Urinary bladder (tissue), 4 donors: Measurements from ENCODE around the gene NABP1. TPM values are rescaled to one million over a fixed set of nuclear protein-coding genes. Genes with fewer than 3 reads are reported as not detected.

ENCODE experiments used
- DNase-seq: peaks from one replicate; pipeline ENCODE4 v3.0.0-alpha.2; 2015; ENCODE audit errors: extremely low spot score
- H3K27ac ChIP-seq: one replicate; pipeline ENCODE4 v1.5.1; 2013; ENCODE audit warnings: low read depth, mild to moderate bottlenecking, moderate library complexity
- H3K36me3 ChIP-seq: one replicate; pipeline ENCODE4 v1.6.1; 2013; ENCODE audit warnings: mild to moderate bottlenecking, moderate library complexity; ENCODE audit not compliant: insufficient read depth
- H3K4me1 ChIP-seq: one replicate; pipeline ENCODE4 v1.6.1; 2013; ENCODE audit warnings: mild to moderate bottlenecking, moderate library complexity; ENCODE audit not compliant: insufficient read depth
- H3K4me3 ChIP-seq: one replicate; pipeline ENCODE4 v1.5.1; 2013; ENCODE audit warnings: low read depth, low read length
- WGBS: extraction: QIAGEN DNeasy Blood & Tissue Kit; methylation state at CpG from one replicate; pipeline ENCODE4 v1.1.7; 2013; 5-methylcytosine and 5-hydroxymethylcytosine counted together
- polyA plus RNA-seq: library from polyadenylated mRNA; stranded (reverse); fragments of 200-250 nt; gene quantifications from one replicate; pipeline ENCODE4 v1.2.3, GENCODE V29; 2013
- total RNA-seq: library from RNA; depleted of rRNA; stranded (reverse); fragments of >200 nt; gene quantifications from one replicate; pipeline ENCODE4 v1.2.3, GENCODE V29; 2014
- donor health status: healthy with polysubstance abuse.
- donor health status: healthy.

Gene NABP1, protein sequence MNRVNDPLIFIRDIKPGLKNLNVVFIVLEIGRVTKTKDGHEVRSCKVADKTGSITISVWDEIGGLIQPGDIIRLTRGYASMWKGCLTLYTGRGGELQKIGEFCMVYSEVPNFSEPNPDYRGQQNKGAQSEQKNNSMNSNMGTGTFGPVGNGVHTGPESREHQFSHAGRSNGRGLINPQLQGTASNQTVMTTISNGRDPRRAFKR
- 30.2 TPM for total RNA-seq
- 10.8 TPM for polyA plus RNA-seq

DNA sequence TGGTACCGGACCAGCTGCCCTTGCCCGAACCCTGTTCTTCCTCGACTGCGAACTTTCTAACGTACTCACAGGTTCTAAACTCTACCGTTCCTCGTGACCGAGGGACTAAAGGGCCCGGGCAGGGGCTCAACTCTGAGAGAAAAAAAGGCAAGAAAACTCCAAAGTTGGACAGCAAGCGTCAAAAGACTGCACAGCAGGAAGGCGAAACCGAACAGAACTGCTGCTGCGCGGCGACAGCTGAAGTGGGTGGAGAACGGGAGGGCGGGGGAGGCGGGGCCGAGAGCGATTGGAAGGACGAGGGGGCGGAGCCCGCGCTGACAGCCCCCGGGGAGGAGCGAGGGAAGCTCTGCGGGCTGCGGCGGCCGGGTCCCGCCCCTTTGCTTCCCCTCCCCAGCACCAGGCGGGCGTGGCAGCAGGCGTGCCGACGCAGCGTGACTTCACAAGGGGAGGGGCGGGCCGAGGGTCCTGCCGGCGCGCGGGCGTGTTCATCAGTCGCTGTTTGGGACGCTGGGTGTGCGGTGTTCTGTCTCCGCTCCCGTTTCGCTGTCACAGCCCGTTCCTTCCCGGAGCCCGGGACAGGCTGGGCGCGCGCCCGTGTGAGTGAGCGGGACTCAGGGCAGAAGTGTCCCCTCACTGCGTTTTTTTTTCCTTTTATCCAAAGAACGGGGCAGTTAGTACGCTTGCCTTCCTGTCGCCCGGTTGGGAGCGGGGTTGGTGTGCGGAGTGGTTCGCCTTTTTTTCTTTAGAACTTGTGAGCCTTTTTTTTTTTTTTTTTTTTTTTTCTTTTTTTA, at the start of gene NABP1:
NABP1 (plus strand) TSS at position 491 of the 791 bp plus-strand sequence. CDS start 479 bp downstream, outside the sequence.
- peaks cover under 1% of the 10 kb centered on the region for H3K36me3 ChIP-seq
- peak within 1 kb of the TSS; percentile 61 for H3K4me3 ChIP-seq
- H3K4me1 ChIP-seq: no peaks in the 10 kb centered on the region
- peak within 1 kb of the TSS; percentile 87 for H3K27ac ChIP-seq
- DNase-seq: peak; percentile 89
- WGBS: under 1% methylated on average over 63 of the region's 66 CpGs

DNA sequence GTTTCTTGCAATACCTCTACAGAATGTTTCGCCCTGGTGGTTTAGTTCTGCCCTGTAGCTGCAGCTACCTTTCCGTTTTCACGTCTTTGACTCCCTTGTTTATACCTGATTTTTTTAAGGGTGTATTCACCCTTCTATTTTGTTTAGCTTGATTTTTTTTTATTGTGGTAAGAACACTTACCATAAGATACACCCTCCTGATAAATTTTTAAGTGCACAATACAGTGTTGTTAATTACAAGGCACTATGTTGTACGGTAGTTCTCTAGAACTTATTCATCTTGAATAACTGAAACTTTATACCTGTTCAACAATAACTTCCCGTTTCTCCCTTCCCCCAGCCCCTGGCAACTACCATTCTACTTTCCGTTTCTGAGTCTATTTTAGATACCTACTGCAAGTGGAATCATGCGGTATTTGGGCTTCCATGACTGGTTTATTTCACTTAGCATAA, 48.9 kb upstream of the NABP1 start:
- H3K4me1 ChIP-seq: no peaks in the 10 kb centered on the region
- no peak overlapping the region for H3K27ac ChIP-seq
- DNase-seq: no peak
- no peak overlapping the region for H3K4me3 ChIP-seq
- no peaks in the 10 kb centered on the region for H3K36me3 ChIP-seq
- 87% methylated on average over 7 of the region's 7 CpGs for WGBS

DNA sequence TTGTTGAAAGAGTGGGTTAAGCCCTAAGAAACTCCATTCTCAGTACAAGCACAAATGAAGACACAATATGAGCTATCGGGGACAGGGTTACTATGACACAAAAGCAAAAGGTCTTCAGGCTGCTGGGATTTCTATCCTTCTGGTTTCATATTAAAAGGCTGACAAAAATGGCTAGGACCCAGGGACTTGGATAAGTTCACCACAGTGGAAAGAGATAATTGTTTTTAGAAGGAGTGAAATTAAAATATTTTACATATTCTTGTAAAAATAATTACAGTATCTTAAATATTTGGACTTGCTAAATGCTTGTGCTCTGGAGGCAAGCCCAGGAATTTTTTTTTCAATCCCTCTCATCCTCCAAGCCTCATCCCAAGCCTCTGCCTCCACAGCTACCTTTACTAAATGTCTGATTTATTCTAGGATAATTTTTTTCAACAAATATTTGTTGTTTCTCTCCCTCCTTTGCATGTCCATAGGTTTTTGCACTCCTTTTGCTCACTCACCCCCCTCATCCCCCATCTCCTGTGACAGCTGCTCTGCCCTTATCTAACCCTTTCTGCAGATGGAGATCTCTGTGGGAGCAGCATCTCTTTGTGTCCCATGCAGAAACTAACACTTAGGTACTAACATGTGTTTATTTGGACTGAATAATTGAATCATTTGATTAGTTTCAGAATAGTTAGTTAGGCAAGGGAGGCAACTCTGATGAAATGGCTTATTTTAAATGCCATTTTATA, 47.8 kb upstream of the NABP1 start:
- Histone ChIP-seq H3K36me3 (no peaks in the 10 kb centered on the region), H3K4me1 (no peaks in the 10 kb centered on the region), H3K4me3 (no peak overlapping the region), H3K27ac (no peak overlapping the region)
- no peak for DNase-seq
- 68% methylated on average over 1 of the region's 1 CpG for WGBS

DNA sequence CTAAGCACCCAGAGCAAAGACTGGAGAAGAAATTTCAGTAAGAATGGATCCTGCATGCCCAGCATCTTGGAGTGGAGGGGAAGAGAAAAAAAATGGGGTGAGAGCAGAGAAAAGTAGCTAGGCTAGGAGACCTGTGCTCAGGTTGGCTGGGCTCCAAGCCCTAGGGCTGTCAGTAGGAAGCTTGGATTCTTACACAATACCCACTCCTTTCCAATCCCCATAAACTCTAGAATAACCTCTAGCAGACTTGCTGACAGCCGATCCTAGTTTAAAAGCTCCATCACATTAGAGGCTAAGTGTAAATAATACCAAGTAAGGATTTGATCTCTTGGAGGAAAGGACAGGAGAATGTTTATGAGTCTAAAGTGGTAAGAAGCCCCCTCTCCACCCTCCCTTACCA, 46.2 kb upstream of the NABP1 start:
- Histone ChIP-seq H3K4me1 (no peaks in the 10 kb centered on the region), H3K4me3 (no peak overlapping the region), H3K27ac (no peak overlapping the region), H3K36me3 (no peaks in the 10 kb centered on the region)
- no peak for DNase-seq
- WGBS: 14% methylated on average over 1 of the region's 1 CpG

DNA sequence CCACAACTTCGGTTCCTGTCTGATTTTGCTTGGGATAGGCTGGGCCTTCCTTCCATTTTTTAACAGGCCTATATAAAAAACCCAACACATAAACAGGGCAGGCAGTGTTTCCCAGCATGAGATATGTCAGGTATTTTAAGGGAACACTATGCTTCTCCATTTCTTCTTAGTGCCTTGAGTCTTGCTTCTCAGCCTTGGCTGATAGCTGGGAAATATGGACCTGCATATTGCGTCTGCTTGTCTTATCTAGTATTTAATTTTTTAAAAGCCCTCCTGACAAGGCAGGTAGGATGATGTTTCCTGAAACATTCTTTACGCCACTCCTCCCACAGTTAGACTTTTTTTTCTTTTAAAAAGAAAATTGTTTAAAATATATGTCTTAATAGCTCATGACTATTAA, 45.5 kb upstream of the NABP1 start:
- H3K27ac ChIP-seq: no peak overlapping the region
- 82% methylated on average over 3 of the region's 3 CpGs for WGBS
- no peak for DNase-seq
- H3K4me3 ChIP-seq: no peak overlapping the region
- no peaks in the 10 kb centered on the region for H3K4me1 ChIP-seq
- H3K36me3 ChIP-seq: no peaks in the 10 kb centered on the region

DNA sequence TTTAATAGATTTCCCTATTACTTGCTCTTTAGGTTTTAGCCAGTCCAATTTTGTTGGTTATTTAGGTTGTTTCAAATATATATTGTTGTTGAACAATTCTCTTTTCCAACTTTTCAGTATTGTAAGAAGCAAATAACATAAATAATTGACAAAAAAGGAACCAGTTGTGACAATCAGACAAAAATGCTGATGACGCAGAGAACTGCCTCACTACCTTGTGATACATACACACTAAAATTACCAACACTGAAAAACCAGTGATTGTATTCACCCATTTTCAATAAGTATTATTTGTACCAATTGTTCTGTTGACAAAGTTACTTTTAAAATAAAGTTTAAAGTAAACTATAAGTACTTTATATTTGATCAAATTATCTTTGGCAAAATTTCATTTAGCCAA, 43.1 kb upstream of the NABP1 start:
- H3K27ac ChIP-seq: no peak overlapping the region
- H3K4me3 ChIP-seq: no peak overlapping the region
- DNase-seq: no peak
- H3K4me1 ChIP-seq: no peaks in the 10 kb centered on the region
- WGBS: 99% methylated on average over 1 of the region's 1 CpG
- H3K36me3 ChIP-seq: no peaks in the 10 kb centered on the region

DNA sequence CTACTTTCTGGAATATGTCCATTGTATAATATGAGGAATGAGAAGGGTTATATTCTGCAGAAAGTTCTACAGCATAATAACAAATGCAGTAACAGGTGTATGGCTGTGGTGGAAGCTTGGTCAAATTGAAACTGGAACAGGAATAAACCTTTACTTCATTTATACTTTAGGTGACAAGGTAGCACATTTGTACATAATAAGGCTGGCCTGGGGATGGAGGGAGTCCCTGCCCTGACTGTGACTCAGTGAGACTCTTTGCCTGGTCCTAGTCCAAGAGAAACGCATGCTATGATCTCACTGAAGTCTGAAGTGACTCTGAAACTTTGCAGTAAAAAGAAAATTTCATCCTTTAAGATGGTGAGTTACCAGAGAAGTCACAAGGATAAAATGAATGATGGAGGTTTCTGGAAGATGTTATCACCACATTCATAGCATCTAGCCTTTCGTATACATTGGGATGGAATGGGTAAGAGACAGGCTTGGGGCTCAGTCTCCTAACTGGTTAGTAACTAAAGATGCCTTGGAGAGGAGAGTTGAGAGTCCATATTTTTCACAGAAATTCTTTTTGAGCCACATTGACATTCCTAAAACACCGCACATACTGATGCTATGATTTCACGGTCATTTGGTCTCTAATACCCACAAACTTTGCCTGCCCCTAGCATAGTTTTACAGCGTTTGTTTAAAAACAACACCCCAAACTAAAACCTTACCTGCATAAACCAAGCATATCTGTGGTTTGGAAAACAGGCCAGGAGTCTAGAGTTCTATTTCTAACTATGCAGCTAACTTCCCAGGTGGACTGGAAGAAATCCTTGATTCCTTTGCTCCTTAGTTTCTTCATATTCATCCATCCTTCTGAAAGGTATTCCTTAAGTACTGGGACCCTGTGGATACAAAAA, 42.4 kb upstream of the NABP1 start:
- peak overlapping the region; percentile 10 for H3K27ac ChIP-seq
- 62% methylated on average over 5 of the region's 5 CpGs for WGBS

DNA sequence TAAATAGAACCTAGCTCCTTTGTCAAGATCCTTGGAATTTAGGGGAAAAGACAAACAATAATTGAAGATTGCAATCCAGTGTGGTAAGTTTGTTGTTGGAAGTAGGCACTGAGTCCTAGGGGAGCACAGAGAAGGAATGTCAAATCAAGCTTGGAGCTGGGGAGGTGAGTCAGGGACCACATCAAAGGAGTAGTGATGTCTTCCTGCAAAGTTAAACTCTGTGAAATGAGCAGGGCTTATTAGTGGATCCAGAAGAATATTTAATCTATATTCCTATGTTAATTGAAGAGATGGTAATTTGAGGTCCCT, 41.7 kb upstream of the NABP1 start:
- Histone ChIP-seq H3K27ac (no peak overlapping the region), H3K36me3 (no peaks in the 10 kb centered on the region), H3K4me3 (no peak overlapping the region), H3K4me1 (no peaks in the 10 kb centered on the region)
- DNase-seq: no peak

More for the DNA sequence above, 42.4 kb upstream of the NABP1 start:
- Histone ChIP-seq H3K4me1 (no peaks in the 10 kb centered on the region), H3K36me3 (no peaks in the 10 kb centered on the region), H3K4me3 (no peak overlapping the region)
- no peak for DNase-seq

DNA sequence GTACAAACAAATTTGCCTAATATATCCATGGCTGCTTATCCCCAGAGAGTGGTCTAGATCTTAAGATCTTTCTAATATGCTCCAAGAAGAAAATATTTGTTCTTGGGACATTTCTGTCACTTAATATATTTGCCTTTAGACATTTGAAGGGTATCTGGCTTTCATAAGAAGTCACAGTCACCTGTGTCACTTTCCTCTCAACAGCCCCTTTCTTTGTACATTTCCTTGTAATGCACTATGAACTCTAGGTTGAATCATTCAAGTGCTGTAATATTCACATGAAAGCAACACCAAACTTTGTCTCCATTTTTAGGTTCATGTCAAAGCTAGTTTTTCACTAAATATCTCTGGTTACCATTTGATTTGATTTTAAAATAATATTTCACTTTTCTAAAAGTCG, 41.4 kb upstream of the NABP1 start:
- H3K4me1 ChIP-seq: no peaks in the 10 kb centered on the region
- H3K4me3 ChIP-seq: no peak overlapping the region
- no peak overlapping the region for H3K27ac ChIP-seq
- H3K36me3 ChIP-seq: no peaks in the 10 kb centered on the region
- DNase-seq: no peak
- WGBS: 97% methylated on average over 1 of the region's 1 CpG

DNA sequence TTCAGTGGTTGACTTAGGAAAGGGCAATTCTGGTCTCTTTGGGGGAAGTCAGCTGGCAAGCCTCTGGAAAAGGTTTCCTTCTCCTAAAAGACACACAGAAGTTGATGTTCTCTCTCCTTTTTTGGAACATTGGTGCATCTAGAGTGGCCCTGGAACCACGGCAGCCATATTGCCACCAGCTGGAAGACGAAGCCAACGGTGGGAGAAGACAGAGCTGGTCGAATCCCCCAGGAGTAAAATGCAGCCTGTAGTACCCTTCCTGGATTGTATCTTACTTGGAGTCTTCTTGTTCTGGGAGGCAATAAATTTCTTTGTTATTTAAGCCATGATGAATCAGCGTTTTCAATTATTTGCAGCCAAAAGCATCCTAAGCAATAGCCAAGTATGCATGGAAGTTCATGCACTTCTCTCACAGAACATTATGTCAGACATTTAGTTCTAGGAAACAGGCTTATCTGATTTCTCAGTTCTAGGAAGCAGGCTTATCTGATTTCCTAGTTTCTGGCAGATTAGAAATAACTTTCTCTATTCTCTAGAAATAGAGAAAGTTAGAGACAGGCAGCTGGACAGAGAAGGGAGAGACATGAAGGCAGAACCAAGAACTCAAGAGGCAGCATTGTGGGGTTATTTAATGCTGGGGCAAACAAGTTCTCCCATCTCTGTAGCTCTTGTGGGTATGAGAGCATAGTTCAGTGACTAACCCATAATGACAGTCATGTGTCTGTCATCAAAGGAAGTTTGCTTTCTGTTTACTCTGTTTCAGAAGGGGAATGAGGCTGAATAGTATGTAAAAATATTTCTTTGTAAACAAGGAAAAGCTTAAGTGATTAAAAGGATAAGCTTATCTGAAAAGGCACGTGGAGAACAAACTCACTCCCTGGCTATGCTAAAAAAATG, 40.5 kb upstream of the NABP1 start:
- no peaks in the 10 kb centered on the region for H3K36me3 ChIP-seq
- H3K4me3 ChIP-seq: no peak overlapping the region
- 62% methylated on average over 6 of the region's 6 CpGs for WGBS
- no peak for DNase-seq
- H3K27ac ChIP-seq: no peak overlapping the region
- no peaks in the 10 kb centered on the region for H3K4me1 ChIP-seq

DNA sequence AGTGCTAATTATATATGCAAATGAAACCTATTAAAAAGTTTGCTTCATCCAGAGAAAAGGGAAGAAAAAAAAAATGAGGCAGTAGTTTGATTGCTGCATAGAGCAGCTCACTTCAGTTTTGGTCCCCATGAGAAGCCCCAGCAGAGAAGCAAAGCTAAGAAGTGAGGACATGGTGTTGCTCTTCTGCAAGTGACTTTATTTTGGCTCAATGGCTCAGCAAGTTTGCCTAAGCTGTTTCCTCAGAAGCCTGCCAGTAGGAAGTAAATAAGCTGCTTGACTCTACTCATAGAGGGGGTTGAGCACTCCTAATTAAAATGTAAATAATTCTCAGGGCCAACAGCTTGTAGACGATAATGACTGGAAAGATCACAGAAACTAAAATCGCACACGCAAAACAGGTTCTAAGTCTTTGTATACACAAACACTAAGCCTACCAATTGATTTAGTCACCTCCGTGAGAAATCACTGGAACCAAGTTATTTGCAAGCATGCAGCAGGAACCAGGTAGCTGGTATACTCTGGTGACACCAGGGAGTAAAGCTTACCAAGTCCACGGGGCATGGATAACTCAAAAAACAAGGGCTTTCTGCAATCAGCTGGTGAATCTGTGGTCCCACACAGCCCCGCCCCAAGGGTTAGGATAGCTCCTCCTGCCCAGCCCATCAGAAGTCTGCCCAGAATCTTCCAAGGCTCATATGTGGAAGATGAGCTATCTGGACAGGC, 39.7 kb upstream of the NABP1 start:
- DNase-seq: no peak
- no peak overlapping the region for H3K4me3 ChIP-seq
- peak overlapping the region; percentile 48 for H3K27ac ChIP-seq
- no peaks in the 10 kb centered on the region for H3K4me1 ChIP-seq
- no peaks in the 10 kb centered on the region for H3K36me3 ChIP-seq
- 52% methylated on average over 6 of the region's 6 CpGs for WGBS

DNA sequence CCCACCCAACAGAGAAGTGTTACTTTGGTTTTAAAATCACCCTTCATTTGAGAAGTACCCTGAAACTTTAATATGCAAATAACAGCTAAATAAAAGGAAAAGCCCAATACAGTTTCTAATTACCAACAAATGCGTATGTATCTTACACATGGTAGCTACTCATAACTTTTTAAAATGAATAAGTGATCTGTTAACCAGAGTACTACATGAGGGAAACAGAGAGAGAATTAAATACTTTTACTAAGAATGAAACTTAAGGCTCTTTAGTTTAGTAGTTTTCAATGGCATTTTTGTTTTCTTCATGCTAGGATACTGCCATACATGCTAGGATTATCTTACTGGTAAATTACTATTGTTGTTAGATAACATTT, 39.1 kb upstream of the NABP1 start:
- H3K4me1 ChIP-seq: no peaks in the 10 kb centered on the region
- DNase-seq: no peak
- no peak overlapping the region for H3K4me3 ChIP-seq
- 87% methylated on average over 1 of the region's 1 CpG for WGBS
- no peak overlapping the region for H3K27ac ChIP-seq
- no peaks in the 10 kb centered on the region for H3K36me3 ChIP-seq
